Measurements from ENCODE around the gene ANK3.

- TF ChIP-seq CTCF (IDR thresholded peaks at IDR 0.05), result no peak
- no peak for TF ChIP-seq POLR2A (IDR thresholded peaks at IDR 0.05)
- TF ChIP-seq EP300 (IDR thresholded peaks at IDR 0.05), result no peak
Measured at GRCh38 chr10:60035984-60036383, 353.7 kb downstream of the ANK3 start.
